ENCODE data around the gene IMMP2L. TPM values are rescaled to one million over a fixed set of nuclear protein-coding genes. Genes with fewer than 3 reads are reported as not detected.

Gene IMMP2L
- total RNA-seq, 1 experiment from 2014 or later: 13.6 TPM

- Mint-ChIP-seq H3K4me3 (no peak overlapping the region), H3K27me3 (ENCODE audit: low read depth) (no peaks in the 10 kb centered on the region), H3K4me1 (peaks cover 32% of the 10 kb centered on the region), H3K9me3 (peaks cover 3% of the 10 kb centered on the region), H3K27ac (peak overlapping the region; percentile 86), H3K36me3 (no peaks in the 10 kb centered on the region)
- DNase-seq (ENCODE audit: low spot score) (no peak), ATAC-seq (peak; percentile 79)
- TF ChIP-seq ZNF281 (CRISPR knock-in tag; IDR thresholded peaks at IDR 0.05): no peak
- POLR2A ChIA-PET: interaction anchor here (0.6 kb wide), 1 partner anchor 1227 kb away, joined by 3 read pairs; no protein-coding TSS in a partner anchor
- CTCF ChIA-PET: interaction anchor here (0.6 kb wide), 1 partner anchor 334 kb away, joined by 3 read pairs; no protein-coding TSS in a partner anchor
Observed at GRCh38 chr7:111393011-111393754, 169.1 kb downstream of the IMMP2L start.

DNA sequence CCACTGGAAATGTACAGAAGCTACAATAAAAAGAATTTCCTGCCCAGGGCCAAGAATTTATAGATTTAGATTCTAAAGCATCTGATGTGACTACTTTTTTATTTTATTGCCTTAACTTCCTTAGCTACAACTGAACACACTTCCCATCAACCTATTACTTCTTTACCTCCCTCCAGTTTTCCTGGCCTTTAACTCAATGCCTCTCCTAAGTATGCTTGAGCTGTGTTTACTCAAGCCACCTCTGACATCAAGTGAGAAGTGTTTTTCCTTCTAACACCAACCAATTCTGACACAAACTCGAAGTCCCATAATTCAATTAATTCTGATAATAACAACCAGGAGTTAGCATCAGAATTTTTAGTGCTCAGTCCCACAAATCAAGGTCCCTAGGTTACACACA, 170.0 kb downstream of the IMMP2L start:
- no peaks in the 10 kb centered on the region for H3K36me3 Mint-ChIP-seq
- CTCF ChIA-PET: no interaction called here
- no peak for ATAC-seq

More for the DNA sequence above, 170.0 kb downstream of the IMMP2L start:
- no peak for DNase-seq (ENCODE audit: low spot score)
- peaks cover 3% of the 10 kb centered on the region for H3K9me3 Mint-ChIP-seq
- POLR2A ChIA-PET: no interaction called here
- H3K4me3 Mint-ChIP-seq: no peak overlapping the region
- no peak overlapping the region for H3K27ac Mint-ChIP-seq
- H3K27me3 Mint-ChIP-seq (ENCODE audit: low read depth): no peaks in the 10 kb centered on the region
- H3K4me1 Mint-ChIP-seq: peaks cover 32% of the 10 kb centered on the region
- TF ChIP-seq FOXP4 (CRISPR knock-in tag; IDR thresholded peaks at IDR 0.05) (no peak), ZNF416 (CRISPR knock-in tag; IDR thresholded peaks at IDR 0.05) (no peak), ARID4B (CRISPR knock-in tag; IDR thresholded peaks at IDR 0.05; ENCODE audit: borderline replicate concordance) (no peak), E2F5 (CRISPR knock-in tag; IDR thresholded peaks at IDR 0.05) (no peak), CBFB (CRISPR knock-in tag; IDR thresholded peaks at IDR 0.05; ENCODE audit: low read depth) (no peak), RORB (CRISPR knock-in tag; IDR thresholded peaks at IDR 0.05) (no peak), NFYB (CRISPR knock-in tag; conservative IDR thresholded peaks at IDR 0.05; ENCODE audit: low read depth) (no peak), GRHL2 (CRISPR knock-in tag; IDR thresholded peaks at IDR 0.05; ENCODE audit: insufficient replicate concordance, severe bottlenecking) (no peak), JAZF1 (CRISPR knock-in tag; IDR thresholded peaks at IDR 0.05) (no peak), SP1 (CRISPR knock-in tag; conservative IDR thresholded peaks at IDR 0.05) (no peak), NR2C2 (CRISPR knock-in tag; IDR thresholded peaks at IDR 0.05) (no peak)
- TF ChIP-seq, protein P1, sequence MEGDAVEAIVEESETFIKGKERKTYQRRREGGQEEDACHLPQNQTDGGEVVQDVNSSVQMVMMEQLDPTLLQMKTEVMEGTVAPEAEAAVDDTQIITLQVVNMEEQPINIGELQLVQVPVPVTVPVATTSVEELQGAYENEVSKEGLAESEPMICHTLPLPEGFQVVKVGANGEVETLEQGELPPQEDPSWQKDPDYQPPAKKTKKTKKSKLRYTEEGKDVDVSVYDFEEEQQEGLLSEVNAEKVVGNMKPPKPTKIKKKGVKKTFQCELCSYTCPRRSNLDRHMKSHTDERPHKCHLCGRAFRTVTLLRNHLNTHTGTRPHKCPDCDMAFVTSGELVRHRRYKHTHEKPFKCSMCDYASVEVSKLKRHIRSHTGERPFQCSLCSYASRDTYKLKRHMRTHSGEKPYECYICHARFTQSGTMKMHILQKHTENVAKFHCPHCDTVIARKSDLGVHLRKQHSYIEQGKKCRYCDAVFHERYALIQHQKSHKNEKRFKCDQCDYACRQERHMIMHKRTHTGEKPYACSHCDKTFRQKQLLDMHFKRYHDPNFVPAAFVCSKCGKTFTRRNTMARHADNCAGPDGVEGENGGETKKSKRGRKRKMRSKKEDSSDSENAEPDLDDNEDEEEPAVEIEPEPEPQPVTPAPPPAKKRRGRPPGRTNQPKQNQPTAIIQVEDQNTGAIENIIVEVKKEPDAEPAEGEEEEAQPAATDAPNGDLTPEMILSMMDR (IDR thresholded peaks at IDR 0.05): no peak

Data from WTC11 (cell line).